H1 (cell line): Measurements from ENCODE around the gene SLC19A1. TPM values are rescaled to one million over a fixed set of nuclear protein-coding genes. Genes with fewer than 3 reads are reported as not detected.

Experiments used
- BACH1 ChIP-seq: IDR thresholded peaks from 2 replicates; pipeline ENCODE4 v1.6.1; 2012; ENCODE audit warnings: low read length, improper control_type of control experiment
- BCL11A ChIP-seq, 2 experiments: IDR thresholded peaks; one replicate each; pipeline ENCODE4 v1.6.1; 2011; ENCODE audit warnings: low read depth in 2 of 2, low read length in 2 of 2, mild to moderate bottlenecking in 2 of 2
- CHD7 ChIP-seq: fragments of 300-600 bp; sonication (generic); IDR thresholded peaks from 2 replicates; pipeline ENCODE4 v1.7.1; 2012; ENCODE audit warnings: low read length, moderate library complexity, mild to moderate bottlenecking, inconsistent platforms; ENCODE audit not compliant: insufficient replicate concordance
- CTBP2 ChIP-seq: IDR thresholded peaks from 2 replicates; pipeline ENCODE4 v1.7.0; 2011; ENCODE audit warnings: borderline replicate concordance, mild to moderate bottlenecking, moderate library complexity, mixed read lengths, low read length; ENCODE audit not compliant: insufficient read depth, insufficient read length
- GTF2F1 ChIP-seq: IDR thresholded peaks from 2 replicates; pipeline ENCODE4 v1.6.1; 2012; ENCODE audit warnings: low read depth, low read length, improper control_type of control experiment, borderline replicate concordance
- NRF1 ChIP-seq: IDR thresholded peaks from 2 replicates; pipeline ENCODE4 v1.6.1; 2011; ENCODE audit warnings: mild to moderate bottlenecking, low read depth, low read length, improper control_type of control experiment
- SIN3A ChIP-seq, 2 experiments: IDR thresholded peaks in 1 of 2; conservative IDR thresholded peaks in 1 of 2; 2 replicates each; pipeline ENCODE4 v1.6.1; 2011 to 2012; ENCODE audit warnings: low read length in 2 of 2, improper control_type of control experiment in 1 of 2, low read depth in 1 of 2, mild to moderate bottlenecking in 1 of 2
- SIRT6 ChIP-seq: IDR thresholded peaks from one replicate; pipeline ENCODE4 v1.7.1; 2012; ENCODE audit warnings: low read length, inconsistent platforms
- SIX5 ChIP-seq: IDR thresholded peaks from 2 replicates; pipeline ENCODE4 v1.6.1; 2011; ENCODE audit warnings: mild to moderate bottlenecking, low read depth, low read length
- TBP ChIP-seq: IDR thresholded peaks from 2 replicates; pipeline ENCODE4 v1.6.1; 2011; ENCODE audit warnings: low read depth, low read length, improper control_type of control experiment
- polyA plus RNA-seq, 7 experiments: library from polyadenylated mRNA; depleted of rRNA in 3 of 7; stranded (reverse) in 5 of 7; unstranded in 2 of 7; fragments of >200 nt in 5 of 7; fragments of 200-250 nt in 2 of 7; gene quantifications; 1 replicate in 5 of 7; 2 replicates in 1 of 7; 4 replicates in 1 of 7; pipeline versions ENCODE4 v1.2.1 to v1.2.3, GENCODE V29; 2011 to 2013; ENCODE audit warnings: missing spikeins in 2 of 7, mixed read lengths in 2 of 7
- total RNA-seq: library from RNA; stranded (reverse); fragmentation: NEBNext Ultra II Directional; extraction: Animal tissue kit (Norgen Biotek cat#: 25700); gene quantifications from 2 replicates; pipeline ENCODE4 v1.2.1, GENCODE V29; 2021

SLC19A1 gene
- total and polyA plus RNA-seq, 2 of the 8 experiments (the other 6 are each of a cell fraction or from before 2014, with no cell fraction given): 31.6 to 43.8 TPM

GRCh38 chr21:45538381-45539045 is 3.7 kb downstream of the SLC19A1 start (continued):
- TF ChIP-seq SIN3A (conservative IDR thresholded peaks at IDR 0.05 in 1 of 2, IDR thresholded peaks at IDR 0.05 in 1 of 2; ENCODE audit: low read depth in 1 of 2, low read length in 2 of 2) (no peak), CTBP2 (no peak), SIX5 (no peak), CHD7 (no peak), SIRT6 (no peak), NRF1 (no peak), BACH1 (no peak), GTF2F1 (no peak), TBP (no peak), BCL11A (IDR thresholded peaks at IDR 0.05; ENCODE audit: low read depth in 2 of 2, low read length in 2 of 2) (no peak)
